ENCODE results near the gene AFF2.

- TF ChIP-seq POLR2AphosphoS5 (IDR thresholded peaks at IDR 0.05), result no peak
- TF ChIP-seq, protein P1, sequence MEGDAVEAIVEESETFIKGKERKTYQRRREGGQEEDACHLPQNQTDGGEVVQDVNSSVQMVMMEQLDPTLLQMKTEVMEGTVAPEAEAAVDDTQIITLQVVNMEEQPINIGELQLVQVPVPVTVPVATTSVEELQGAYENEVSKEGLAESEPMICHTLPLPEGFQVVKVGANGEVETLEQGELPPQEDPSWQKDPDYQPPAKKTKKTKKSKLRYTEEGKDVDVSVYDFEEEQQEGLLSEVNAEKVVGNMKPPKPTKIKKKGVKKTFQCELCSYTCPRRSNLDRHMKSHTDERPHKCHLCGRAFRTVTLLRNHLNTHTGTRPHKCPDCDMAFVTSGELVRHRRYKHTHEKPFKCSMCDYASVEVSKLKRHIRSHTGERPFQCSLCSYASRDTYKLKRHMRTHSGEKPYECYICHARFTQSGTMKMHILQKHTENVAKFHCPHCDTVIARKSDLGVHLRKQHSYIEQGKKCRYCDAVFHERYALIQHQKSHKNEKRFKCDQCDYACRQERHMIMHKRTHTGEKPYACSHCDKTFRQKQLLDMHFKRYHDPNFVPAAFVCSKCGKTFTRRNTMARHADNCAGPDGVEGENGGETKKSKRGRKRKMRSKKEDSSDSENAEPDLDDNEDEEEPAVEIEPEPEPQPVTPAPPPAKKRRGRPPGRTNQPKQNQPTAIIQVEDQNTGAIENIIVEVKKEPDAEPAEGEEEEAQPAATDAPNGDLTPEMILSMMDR (IDR thresholded peaks at IDR 0.05), result no peak
- no peak for TF ChIP-seq POLR2A (IDR thresholded peaks at IDR 0.05)
- no peak for TF ChIP-seq EP300 (IDR thresholded peaks at IDR 0.05)
Measured at GRCh38 chrX:148723551-148723950, 223.1 kb downstream of the AFF2 start.

Data from upper lobe of left lung (tissue), 4 donors.